HG03045 (cell line): Measurements from ENCODE around the gene OSGIN1.

Source experiments
- ATAC-seq: cut with Tn5 transposase; IDR thresholded peaks from one replicate; pipeline ENCODE4 v1.9.1; 2021; ENCODE audit warnings: mild to moderate bottlenecking, moderate library complexity; ENCODE audit not compliant: unreplicated experiment

The OSGIN1 gene

GRCh38 chr16:83952940-83953795 lies at the start of gene OSGIN1:
Gene OSGIN1, plus strand, starts transcription at chr16:83953240. Its CDS starts 4,432 bp downstream, at chr16:83957672.
- peak; percentile 76 for ATAC-seq

- ATAC-seq: no peak
Observed at GRCh38 chr16:83903751-83904150, 49.3 kb upstream of the OSGIN1 start.

- no peak for ATAC-seq
Observed at GRCh38 chr16:83906683-83907082, 46.4 kb upstream of the OSGIN1 start.

GRCh38 chr16:83907111-83907510 lies 45.9 kb upstream of the OSGIN1 start:
- no peak for ATAC-seq

- no peak for ATAC-seq
Observed at GRCh38 chr16:83907631-83908250, 45.3 kb upstream of the OSGIN1 start.

- no peak for ATAC-seq
Observed at GRCh38 chr16:83908798-83909197, 44.2 kb upstream of the OSGIN1 start.

GRCh38 chr16:83911290-83911689 lies 41.8 kb upstream of the OSGIN1 start:
- no peak for ATAC-seq

- no peak for ATAC-seq
Observed at GRCh38 chr16:83912519-83913244, 40.4 kb upstream of the OSGIN1 start.

- ATAC-seq: no peak
Observed at GRCh38 chr16:83913245-83913633, 39.8 kb upstream of the OSGIN1 start.

GRCh38 chr16:83914091-83914710 lies 38.8 kb upstream of the OSGIN1 start:
- ATAC-seq: no peak

- ATAC-seq: no peak
Observed at GRCh38 chr16:83915081-83915480, 38.0 kb upstream of the OSGIN1 start.

- ATAC-seq: no peak
Observed at GRCh38 chr16:83915491-83915890, 37.5 kb upstream of the OSGIN1 start.

- no peak for ATAC-seq
Observed at GRCh38 chr16:83917152-83918120, 35.6 kb upstream of the OSGIN1 start.

GRCh38 chr16:83920894-83921491 lies 32.0 kb upstream of the OSGIN1 start:
- no peak for ATAC-seq

GRCh38 chr16:83923581-83924365 lies 29.3 kb upstream of the OSGIN1 start:
- ATAC-seq: no peak

GRCh38 chr16:83924686-83925085 lies 28.4 kb upstream of the OSGIN1 start:
- ATAC-seq: no peak

GRCh38 chr16:83925095-83925905 lies 27.7 kb upstream of the OSGIN1 start:
- no peak for ATAC-seq
